ENCODE results near the gene GPALPP1.
"Not testable (repeated sequence)": the region's sequence is repeated elsewhere in the genome, so short reads cannot be mapped to it uniquely, and the experiment has no call there.

The GPALPP1 gene

DNA sequence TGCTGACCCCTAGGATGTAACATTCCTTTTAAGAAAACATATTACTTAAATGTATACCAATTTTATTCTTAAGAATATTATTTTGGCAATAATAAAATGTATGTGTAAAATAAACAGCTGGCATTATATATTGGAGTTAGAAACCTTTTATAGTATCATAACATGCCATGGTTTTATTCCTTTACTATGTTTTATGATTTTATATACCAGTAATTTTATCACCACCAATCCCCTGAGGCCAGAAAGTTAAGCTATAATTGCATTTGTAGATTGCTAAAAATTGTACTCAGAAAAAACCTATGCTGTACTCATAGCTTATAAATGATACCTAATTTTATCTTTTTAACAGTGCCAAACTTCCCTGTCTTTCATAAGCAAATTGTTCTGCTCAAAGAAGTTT is 17.9 kb downstream of the GPALPP1 start:
- no peak for DNase-seq (ENCODE audit: low read depth)

DNA sequence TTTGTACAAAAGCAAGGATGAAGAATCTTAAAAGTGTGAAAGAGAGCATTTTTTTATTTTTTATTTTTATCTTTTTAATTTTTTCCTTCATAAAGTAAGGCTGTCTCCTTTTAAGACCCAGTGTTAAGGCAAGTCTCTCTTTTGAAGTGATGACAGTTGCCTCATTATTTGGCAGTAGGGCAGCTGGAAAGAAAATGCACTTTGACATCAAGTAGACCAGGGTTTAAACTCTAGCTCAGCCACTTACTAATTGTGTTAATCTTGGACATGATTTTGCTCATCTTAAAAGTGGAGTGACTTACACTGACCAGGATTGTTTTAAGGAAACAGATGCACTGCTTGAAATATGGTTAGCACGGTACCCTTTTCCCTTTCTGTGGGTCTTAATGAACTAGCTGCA is 18.5 kb downstream of the GPALPP1 start:
- no peak for DNase-seq (ENCODE audit: low read depth)

DNA sequence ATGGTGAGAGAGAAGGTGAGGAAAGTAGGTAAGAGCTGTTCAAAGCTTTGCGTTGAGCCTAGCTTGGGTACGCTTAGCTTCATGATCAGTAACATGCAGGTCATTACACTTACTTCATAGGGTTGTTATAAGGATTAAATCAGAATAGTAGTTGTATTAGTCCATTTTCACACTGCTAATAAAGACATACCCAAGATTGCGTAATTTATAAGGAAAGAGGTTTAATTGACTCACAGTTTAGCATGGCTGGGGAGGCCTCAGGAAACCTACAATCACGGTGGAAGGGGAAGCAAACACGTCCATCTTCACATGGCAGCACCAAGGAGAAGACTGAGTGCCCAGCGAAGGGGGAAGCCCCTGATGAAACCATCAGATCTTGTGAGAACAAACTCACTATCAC is 21.9 kb downstream of the GPALPP1 start:
- no peak for DNase-seq (ENCODE audit: low read depth)

DNA sequence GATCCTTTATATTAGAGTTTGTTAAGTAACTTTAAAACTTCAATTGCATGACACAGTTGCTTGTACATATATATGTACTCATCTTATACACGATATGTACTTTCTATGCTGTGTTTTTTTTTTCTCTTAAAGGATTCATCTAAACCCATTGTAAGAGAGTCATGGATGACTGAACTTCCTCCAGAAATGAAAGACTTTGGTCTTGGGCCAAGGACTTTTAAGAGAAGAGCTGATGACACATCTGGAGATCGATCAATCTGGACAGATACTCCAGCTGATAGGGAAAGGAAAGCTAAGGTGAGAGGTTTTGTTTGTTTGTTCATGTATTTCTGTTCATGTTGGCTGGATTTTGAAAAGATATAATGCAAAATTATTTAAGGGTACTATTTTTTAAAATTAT is 26.0 kb downstream of the GPALPP1 start:
- no peak for DNase-seq (ENCODE audit: low read depth)

DNA sequence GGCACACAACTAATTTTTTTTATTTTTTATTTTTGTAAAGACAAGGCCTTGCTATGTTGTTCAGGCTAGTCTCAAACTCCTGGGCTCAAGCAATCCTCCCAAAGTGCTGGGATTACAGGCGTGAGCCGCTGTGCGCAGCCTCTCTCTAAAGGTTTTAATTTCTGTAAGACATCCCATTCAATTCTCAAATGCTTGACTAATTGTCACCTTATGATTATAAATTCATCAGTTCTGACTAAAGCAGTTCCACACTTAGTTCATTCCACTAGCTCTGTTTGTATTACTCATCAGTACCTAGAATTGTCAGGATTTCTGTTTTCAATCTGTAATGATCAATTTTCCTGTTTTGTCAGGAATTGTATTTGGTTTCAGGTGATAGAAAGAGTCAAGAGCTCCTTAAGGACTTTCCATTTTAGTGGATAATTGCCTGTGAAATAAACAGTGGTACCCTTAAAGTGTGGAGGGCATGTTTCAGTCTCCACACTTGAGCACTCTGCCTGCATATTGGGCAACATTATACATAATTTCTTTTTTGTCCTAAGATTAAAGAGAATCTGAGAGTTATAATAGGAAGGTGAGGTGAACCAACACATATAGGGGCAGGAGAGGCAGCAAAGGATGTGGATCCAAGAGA is 27.6 kb downstream of the GPALPP1 start:
- no peak for DNase-seq (ENCODE audit: low read depth)

DNA sequence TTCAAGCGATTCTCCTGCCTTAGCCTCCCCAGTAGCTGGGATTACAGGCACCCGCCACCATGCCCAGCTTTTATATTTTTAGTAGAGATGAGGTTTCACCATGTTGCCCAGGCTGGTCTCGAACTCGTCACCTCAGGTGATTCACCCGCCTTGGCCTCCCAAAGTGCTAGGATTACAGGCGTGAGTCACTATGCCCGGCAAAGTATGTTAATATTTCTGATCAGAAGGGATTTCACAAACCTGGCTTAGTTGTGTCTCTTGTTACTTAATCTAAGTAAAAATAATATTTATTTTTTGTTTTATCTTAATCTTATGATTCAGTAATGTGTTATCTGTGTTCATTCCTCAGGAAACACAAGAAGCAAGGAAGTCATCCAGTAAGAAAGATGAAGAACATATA is 30.6 kb downstream of the GPALPP1 start:
- not testable (repeated sequence) for DNase-seq (ENCODE audit: low read depth)

DNA sequence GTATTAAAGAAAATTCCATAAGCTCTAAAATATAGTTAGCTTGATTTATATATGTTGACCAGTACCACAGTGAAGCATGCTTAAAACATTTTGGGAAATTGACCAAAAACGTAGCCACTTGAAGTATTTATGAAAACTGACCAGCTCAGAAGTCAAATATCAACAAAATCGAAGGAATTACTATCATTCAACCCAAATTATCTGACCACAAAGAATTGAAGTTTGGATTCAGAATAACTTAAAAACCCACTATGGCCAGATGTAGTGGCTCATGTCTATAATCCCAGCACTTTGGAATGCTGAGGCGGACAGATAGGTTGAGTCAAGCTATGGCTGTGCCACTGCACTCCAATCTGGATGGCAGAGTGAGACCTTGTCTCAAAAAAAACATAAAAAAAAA is 31.9 kb downstream of the GPALPP1 start:
- DNase-seq (ENCODE audit: low read depth): no peak

DNA sequence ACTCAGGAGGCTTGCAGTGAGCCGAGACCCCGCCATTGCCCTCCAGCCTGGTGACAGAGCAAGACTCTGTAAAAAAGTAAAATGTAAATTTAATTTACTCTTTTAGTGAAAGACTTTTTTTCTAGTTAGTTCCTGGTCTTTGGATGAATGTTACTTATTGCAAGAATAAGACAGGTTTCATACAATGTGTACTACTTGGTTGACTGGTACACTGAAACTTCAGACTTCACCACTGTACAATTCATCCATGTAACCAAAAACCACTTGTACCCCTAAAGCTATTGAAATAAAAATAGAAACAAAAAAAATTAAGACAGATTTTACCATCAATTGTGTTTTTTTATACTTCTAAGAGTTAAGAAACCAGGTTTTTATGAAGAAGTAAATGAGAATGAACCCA is 35.5 kb downstream of the GPALPP1 start:
- no peak for DNase-seq (ENCODE audit: low read depth)

DNA sequence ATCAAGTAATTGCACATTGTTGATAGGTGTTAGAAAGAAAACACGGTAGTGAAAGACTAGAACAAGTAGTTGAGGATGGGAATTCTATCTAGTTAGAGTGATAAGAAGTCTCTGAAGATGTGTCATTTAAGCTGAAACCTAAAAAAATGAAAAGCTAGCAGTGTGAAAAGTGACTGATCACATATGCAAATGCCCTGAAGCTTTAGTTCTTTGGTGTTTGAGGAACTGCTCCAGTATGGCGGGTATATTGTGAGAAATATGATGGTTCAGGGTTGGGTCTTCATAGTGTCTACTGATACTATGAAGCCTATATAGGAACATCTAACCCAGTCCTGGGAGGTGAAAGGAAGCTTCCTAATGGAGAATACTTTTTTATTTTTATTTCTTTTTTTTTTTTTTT is 45.0 kb downstream of the GPALPP1 start:
- DNase-seq (ENCODE audit: low read depth): no peak

DNA sequence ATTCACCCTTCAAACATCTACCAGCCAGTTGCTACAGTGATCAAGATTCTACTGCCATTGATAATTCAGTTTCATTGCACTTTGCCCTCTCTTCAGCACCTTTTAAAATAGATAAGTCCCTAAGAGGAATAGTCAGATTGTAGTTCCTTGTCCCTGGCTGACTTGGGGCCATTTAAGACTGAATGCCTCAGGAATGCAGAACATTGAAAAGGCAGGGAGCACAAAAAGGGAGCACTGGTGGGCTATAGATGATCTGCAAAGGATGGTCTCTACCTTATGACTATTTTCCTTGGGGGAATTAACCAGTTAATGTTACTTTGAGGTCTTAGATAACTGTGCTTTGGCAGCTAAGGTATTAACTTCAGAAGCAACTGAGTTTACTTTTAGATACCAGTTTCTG is 46.9 kb downstream of the GPALPP1 start:
- no peak for DNase-seq (ENCODE audit: low read depth)

DNA sequence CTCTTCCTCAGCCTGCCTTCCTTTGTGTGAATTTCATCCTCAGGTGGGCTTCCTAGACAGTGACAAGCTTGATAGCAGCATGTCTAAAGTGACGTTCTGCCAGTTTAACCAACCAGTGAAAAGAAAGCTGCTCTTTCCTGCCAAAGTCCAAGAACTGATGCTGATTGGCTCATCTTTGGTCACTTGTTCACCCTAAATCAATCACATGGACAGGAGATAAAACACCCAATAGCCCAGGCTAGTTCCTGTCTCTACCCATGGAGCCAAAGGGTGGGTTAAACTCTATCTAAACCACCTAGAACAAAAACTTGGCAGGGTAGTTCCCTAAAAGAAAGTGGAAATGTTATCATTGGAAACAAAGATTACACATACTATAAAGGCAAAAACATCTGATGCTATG is 50.8 kb downstream of the GPALPP1 start:
- DNase-seq (ENCODE audit: low read depth): no peak

DNA sequence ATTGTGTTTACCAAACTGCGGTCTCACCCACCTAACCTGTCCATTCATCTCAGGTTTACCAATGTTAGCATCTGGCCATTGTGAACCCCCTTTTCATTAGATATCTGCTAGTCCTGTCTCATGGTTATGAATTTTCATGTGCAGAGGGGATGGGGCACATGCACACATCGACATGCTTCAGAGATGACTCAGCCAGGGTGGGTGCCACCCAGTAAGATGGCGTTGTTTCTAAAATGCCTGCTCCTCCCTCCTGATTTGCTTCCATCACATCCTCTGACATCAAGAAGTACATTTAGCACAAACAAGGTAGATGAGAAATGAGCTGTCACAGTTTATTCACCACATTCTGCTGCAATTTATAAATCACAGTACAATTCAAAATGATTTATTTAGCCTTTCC is 51.3 kb downstream of the GPALPP1 start:
- no peak for DNase-seq (ENCODE audit: low read depth)

DNA sequence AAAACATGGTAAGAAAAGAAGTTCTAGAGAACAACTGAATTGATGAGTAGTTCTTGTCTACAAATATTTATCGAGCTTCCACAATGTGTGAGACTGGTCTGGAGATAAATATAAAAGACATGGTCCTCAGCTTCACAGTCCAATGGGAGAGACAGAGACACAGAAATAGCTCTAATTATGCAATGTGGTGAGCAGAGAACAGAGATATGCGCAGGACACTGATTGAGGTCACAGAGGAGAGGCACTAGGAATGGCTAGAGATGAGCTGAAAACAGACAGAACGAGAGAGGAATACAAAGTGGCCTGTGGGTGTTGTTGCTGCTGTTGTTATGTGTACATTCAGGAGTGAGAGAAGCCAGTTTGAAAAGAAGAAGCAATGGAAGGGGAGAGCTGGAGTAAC is 53.2 kb downstream of the GPALPP1 start:
- DNase-seq (ENCODE audit: low read depth): no peak

DNA sequence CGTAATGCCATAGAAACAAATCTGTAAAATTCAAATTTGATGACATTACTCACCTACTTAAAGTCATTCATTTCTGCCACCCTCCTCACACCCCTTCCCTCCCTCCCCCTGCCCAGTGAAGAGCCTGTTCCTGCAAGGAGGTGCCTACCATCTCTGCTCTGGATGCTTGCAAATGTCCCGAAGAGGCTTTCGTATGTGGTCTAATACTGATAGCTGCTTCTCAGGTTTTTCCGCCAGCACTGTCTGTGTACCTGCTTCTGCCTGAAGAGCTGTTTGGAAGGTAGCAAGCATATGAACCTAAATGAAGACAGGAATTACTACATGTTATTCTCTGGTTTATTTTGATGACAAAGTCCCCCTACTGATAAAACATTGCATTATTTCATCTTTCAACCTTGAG is 57.1 kb downstream of the GPALPP1 start:
- no peak for DNase-seq (ENCODE audit: low read depth)

DNA sequence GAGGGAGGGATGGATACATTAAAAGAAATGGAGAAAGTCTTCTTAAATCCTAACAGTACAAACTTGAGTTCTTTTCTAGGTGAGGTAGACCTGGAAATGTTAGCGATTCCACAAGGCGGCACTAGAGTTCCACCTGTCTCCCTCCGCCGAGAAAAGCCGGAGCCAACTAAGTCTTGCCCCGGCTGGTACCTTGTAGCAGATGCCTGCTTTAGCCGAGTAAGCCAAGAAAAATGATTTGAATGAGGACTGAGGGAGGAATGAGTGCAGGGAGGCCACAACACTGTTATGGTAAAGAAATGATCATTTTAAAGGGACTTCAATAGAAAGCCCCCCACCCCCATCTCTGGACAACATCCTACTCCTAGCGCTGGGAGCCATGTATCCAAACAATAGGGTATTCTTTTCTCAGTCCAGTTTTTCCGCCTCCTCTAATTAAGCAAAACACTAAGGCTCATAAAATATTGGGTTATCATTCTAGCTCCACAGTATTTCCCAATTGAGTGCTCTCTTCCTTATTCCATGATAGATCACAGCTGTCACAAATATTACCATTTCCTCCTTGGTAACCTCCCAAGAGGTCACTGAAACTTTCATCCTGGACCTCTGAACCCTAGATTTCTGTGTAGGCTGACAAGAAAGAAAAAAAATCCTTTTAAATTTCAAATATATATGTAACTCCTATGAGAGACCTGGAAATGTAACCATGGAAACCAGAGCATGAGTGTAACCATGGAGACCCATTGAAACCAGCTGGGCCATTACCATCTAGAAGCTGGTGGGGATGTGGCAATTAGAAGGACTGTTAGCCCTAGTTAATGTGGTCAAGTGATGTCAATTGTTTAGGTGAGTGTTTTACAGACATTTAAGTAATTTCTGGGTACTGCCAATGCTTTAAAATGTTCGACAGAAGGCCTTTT is 58.3 kb downstream of the GPALPP1 start:
- DNase-seq (ENCODE audit: low read depth): peak; percentile 39

DNA sequence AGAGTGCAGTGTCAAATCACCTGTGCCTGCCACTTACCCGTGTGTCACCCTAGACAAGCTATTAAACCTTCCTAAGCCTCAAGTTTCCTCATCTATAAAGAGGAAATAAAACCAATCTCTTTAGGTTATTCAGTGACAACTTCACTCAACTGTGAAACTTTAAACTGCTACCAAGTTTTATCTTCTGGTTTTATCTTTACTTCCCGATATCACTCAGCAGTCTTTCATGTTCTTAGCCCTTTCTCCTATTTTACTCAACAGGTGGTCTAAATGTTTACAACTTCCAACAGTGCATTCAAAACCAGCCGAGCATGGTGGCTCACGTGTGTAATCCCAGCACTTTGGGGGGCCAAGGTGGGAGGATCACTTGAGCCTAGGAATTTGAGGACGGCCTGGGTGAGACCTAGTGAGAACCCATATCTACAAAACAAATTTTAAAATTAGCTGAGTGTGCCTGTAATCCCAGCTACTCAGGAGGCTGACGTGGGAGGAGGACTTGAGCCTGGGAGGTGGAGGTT is 59.6 kb downstream of the GPALPP1 start:
- no peak for DNase-seq (ENCODE audit: low read depth)

DNA sequence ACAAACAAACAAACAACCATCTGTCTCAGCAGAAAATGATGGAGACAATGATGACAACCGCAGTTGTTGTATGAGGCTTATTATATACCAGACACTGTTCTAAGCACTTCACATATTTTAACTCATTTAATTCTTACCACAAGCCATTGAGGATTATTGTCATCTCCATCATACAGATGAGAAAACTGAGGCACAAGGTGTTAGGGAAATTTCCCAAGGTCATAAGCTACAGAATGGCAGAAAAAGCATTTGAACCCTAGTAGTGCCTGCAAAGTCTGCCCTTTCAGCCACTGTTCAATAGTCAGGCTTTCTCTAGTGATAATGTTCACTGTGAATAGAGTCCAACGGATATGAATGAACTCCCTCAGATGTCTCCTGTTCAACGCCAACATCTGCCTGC is 60.1 kb downstream of the GPALPP1 start:
- DNase-seq (ENCODE audit: low read depth): no peak

DNA sequence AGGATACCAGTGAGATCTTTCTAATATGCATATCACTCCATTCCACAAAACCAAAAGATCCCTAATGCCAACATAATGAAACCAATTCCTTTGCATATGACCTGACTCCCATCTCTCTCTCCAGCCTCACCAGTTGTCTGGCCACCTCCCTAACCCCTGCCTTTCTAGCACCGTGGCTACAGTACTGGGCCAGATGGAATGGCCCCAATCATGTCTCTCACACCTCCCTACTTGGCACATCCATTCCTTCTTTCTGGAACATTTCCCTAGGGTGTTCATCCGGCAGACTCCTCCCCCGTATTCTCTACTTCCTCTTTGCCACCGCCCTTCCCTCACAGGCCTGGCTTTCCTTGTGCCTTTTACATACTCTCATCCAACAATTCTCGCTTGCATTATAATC is 62.0 kb downstream of the GPALPP1 start:
- DNase-seq (ENCODE audit: low read depth): no peak

DNA sequence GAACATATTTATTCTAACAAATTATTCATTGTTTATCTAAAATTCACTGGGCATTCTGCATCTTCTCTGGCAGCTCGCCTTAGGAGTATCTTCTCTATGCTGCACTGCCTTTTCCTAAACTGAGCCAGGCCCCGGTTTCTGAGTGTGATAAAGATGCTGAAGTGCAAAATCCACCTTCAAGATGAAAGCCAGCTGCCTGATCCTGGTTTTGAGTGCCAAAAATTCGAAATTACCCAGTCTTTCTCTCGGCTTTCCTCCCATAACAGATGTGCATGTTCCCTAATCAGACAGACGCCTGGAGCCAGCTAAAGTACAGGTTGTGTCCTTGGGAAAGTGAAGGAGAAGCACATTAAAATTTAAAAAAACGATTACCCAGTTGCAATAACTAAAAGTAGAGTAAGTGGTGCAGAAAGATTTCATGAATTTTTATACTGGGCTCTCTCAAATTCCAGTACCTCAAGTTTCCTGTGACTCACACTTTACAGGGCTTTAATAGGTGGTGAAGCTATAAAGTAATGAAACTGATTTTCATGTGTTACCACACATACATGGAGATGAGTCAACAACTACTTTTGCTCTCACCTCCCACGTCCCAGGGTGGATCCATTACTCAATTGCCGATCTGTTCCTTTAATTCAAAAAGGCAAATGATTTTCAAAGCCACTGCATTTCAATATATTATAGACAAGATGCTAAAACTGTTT is 66.0 kb downstream of the GPALPP1 start:
- DNase-seq (ENCODE audit: low read depth): no peak

DNA sequence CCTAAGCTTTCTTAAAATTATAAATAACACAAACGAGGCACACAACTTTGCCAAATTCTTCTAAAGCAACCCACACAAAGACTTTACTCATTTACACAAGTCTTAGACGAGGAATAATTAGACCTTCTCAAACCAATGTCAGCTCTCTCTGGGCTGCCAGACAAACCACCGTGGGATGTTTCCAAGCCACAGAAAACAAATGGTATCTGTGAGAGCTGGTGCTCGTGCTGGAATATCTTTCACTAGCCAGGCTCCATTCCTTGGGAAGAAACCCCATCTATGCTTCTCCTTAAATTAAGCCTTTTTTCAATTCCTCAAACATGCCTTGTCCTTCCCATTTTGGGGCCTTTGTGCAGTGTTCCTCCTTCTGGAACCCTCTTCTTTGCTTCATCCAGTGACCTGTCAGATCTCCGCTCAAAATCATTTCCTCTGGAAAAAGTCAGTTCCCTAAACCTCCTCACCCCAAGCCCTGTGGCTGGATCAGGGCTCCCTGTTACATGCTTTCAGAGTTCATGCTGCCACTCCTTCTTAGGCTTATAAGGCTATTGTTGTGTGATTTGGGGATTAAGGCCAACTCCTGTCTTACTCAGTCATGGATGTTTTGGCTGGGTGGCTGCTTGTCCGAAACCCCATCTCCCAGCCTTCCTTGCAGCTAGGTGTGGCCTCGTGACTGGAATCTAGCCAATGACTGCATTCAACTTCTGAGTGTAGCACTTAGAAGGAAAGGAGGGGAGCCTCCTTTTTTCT is 66.7 kb downstream of the GPALPP1 start:
- no peak for DNase-seq (ENCODE audit: low read depth)

DNA sequence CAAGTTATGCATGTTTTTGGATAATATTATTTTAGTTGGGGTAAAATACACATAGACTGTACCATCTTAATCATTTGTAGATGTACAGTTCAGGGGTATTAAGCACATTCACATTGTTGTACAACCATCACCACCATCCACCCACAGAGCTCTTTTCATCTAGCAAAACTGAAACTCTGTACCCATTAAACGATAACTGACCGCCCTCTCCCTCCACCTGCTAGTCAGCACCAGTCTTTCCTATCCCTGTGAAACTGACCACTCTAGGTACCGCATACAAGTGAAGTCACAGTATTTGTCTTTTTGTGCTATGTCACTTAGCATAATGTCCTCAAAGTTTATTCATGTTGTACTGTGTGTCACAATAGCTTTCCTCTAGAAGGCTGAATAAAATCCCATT is 70.7 kb downstream of the GPALPP1 start:
- DNase-seq (ENCODE audit: low read depth): no peak

DNA sequence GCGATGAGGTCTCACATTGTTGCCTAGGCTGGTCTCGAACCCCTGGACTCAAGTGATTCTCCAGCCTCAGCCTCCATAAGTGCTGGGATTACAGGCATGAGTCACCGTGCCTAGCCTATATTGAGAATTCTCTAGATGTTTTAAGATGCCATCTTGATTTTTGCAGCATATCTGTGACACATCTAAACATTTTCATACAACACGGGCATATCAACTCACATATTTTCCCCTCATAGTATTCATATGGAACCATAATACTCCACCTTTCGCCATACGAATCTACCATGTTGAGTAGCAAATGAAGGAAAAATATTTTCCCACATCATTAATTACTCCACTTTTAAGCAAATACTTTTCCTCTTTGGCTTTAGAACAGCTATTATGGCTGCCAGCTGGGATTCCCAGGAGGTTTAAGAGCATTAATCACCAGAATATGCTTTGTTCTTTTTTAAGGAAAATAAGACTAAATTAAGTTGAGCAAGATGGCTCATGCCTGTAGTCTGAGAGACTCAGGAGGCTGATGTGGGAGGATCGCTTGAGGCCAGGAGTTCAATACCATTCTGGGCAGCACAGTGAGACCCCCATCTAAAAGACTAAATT is 74.0 kb downstream of the GPALPP1 start:
- no peak for DNase-seq (ENCODE audit: low read depth)
